Measurements from ENCODE around the gene STX2. TPM values are rescaled to one million over a fixed set of nuclear protein-coding genes. Genes with fewer than 3 reads are reported as not detected.

The STX2 gene
- total RNA-seq, 2 experiments from 2014 or later: 10.8 to 13.6 TPM

GRCh38 chr12:130839770-130840404 is 837 bp upstream of the STX2 start:
- H3K27ac Mint-ChIP-seq: peak overlapping the region; percentile 21
- no peaks in the 10 kb centered on the region for H3K36me3 Mint-ChIP-seq (ENCODE audit: low read depth)
- CTCF ChIA-PET: interaction anchor here (0.6 to 4.8 kb wide), 2 partner anchors 14 to 17 kb away, joined by 3 to 29 read pairs; no protein-coding TSS in a partner anchor
- no peaks in the 10 kb centered on the region for H3K9me3 Mint-ChIP-seq
- no peaks in the 10 kb centered on the region for H3K27me3 Mint-ChIP-seq (ENCODE audit: low read depth)
- peak overlapping the region; percentile 70 for H3K4me3 Mint-ChIP-seq
- DNase-seq: no peak
- intact Hi-C loops (cut with micrococcal nuclease): loop anchor here (1.0 to 2.0 kb wide), 2 partner anchors 21 to 31 kb away; no protein-coding TSS in a partner anchor
- peaks cover 29% of the 10 kb centered on the region for H3K4me1 Mint-ChIP-seq (ENCODE audit: low read depth)

- intact Hi-C loops (cut with micrococcal nuclease): loop anchor here (2.0 kb wide), 1 partner anchor 20 kb away; no protein-coding TSS in a partner anchor
- H3K36me3 Mint-ChIP-seq (ENCODE audit: low read depth): no peaks in the 10 kb centered on the region
- CTCF ChIA-PET: interaction anchor here (1.9 to 4.8 kb wide), 2 partner anchors 10 to 13 kb away, joined by 8 to 29 read pairs; no protein-coding TSS in a partner anchor
- H3K4me3 Mint-ChIP-seq: peak overlapping the region; percentile 78
- DNase-seq: peak; percentile 34
- H3K9me3 Mint-ChIP-seq: no peaks in the 10 kb centered on the region
- no peaks in the 10 kb centered on the region for H3K27me3 Mint-ChIP-seq (ENCODE audit: low read depth)
- no peak overlapping the region for H3K27ac Mint-ChIP-seq
- peaks cover 29% of the 10 kb centered on the region for H3K4me1 Mint-ChIP-seq (ENCODE audit: low read depth)
These were observed 633 bp downstream of the STX2 start for GRCh38 chr12:130838284-130838950.

GRCh38 chr12:130835436-130835835 is 3.6 kb downstream of the STX2 start:
- H3K27me3 Mint-ChIP-seq (ENCODE audit: low read depth): no peaks in the 10 kb centered on the region
- H3K36me3 Mint-ChIP-seq (ENCODE audit: low read depth): no peaks in the 10 kb centered on the region
- no peak overlapping the region for H3K27ac Mint-ChIP-seq
- no peaks in the 10 kb centered on the region for H3K9me3 Mint-ChIP-seq
- CTCF ChIA-PET: interaction anchor here (0.7 to 4.8 kb wide), 2 partner anchors 10 kb away, joined by 3 to 29 read pairs; no protein-coding TSS in a partner anchor
- H3K4me3 Mint-ChIP-seq: no peak overlapping the region
- DNase-seq: no peak
- intact Hi-C loops (cut with micrococcal nuclease): no loop called here
- peaks cover 34% of the 10 kb centered on the region for H3K4me1 Mint-ChIP-seq (ENCODE audit: low read depth)

- Mint-ChIP-seq H3K4me1 (ENCODE audit: low read depth) (peaks cover 32% of the 10 kb centered on the region), H3K27ac (no peak overlapping the region), H3K36me3 (ENCODE audit: low read depth) (no peaks in the 10 kb centered on the region), H3K9me3 (no peaks in the 10 kb centered on the region), H3K27me3 (ENCODE audit: low read depth) (no peaks in the 10 kb centered on the region), H3K4me3 (no peak overlapping the region)
- DNase-seq: no peak
- intact Hi-C loops (cut with micrococcal nuclease): no loop called here
- CTCF ChIA-PET: interaction anchor here (0.7 kb wide), 1 partner anchor 246 kb away, joined by 3 read pairs; no protein-coding TSS in a partner anchor
These were observed 4.0 kb downstream of the STX2 start for GRCh38 chr12:130835011-130835410.

- intact Hi-C loops (cut with micrococcal nuclease): no loop called here
- H3K4me3 Mint-ChIP-seq: no peak overlapping the region
- CTCF ChIA-PET: interaction anchor here (0.6 to 1.3 kb wide), 2 partner anchors 12 to 299 kb away, joined by 3 read pairs; no protein-coding TSS in a partner anchor
- DNase-seq: no peak
- H3K27ac Mint-ChIP-seq: no peak overlapping the region
- no peaks in the 10 kb centered on the region for H3K27me3 Mint-ChIP-seq (ENCODE audit: low read depth)
- H3K4me1 Mint-ChIP-seq (ENCODE audit: low read depth): peaks cover 19% of the 10 kb centered on the region
- no peaks in the 10 kb centered on the region for H3K36me3 Mint-ChIP-seq (ENCODE audit: low read depth)
- no peaks in the 10 kb centered on the region for H3K9me3 Mint-ChIP-seq
These were observed 6.4 kb downstream of the STX2 start for GRCh38 chr12:130832561-130833209.

- H3K27ac Mint-ChIP-seq: no peak overlapping the region
- H3K9me3 Mint-ChIP-seq: no peaks in the 10 kb centered on the region
- DNase-seq: no peak
- intact Hi-C loops (cut with micrococcal nuclease): no loop called here
- H3K27me3 Mint-ChIP-seq (ENCODE audit: low read depth): no peaks in the 10 kb centered on the region
- no peak overlapping the region for H3K4me3 Mint-ChIP-seq
- H3K4me1 Mint-ChIP-seq (ENCODE audit: low read depth): peaks cover 21% of the 10 kb centered on the region
- H3K36me3 Mint-ChIP-seq (ENCODE audit: low read depth): no peaks in the 10 kb centered on the region
- CTCF ChIA-PET: interaction anchor here (1.3 kb wide), 1 partner anchor 12 kb away, joined by 3 read pairs; no protein-coding TSS in a partner anchor
These were observed 7.1 kb downstream of the STX2 start for GRCh38 chr12:130831876-130832405.

GRCh38 chr12:130831246-130831645 is 7.8 kb downstream of the STX2 start:
- Mint-ChIP-seq H3K4me3 (no peak overlapping the region), H3K9me3 (no peaks in the 10 kb centered on the region), H3K36me3 (ENCODE audit: low read depth) (no peaks in the 10 kb centered on the region), H3K4me1 (ENCODE audit: low read depth) (peaks cover 18% of the 10 kb centered on the region), H3K27ac (no peak overlapping the region), H3K27me3 (ENCODE audit: low read depth) (no peaks in the 10 kb centered on the region)
- CTCF ChIA-PET: no interaction called here
- intact Hi-C loops (cut with micrococcal nuclease): no loop called here
- DNase-seq: no peak

- Mint-ChIP-seq H3K27ac (no peak overlapping the region), H3K4me3 (no peak overlapping the region), H3K4me1 (ENCODE audit: low read depth) (peaks cover 15% of the 10 kb centered on the region), H3K9me3 (no peaks in the 10 kb centered on the region), H3K36me3 (ENCODE audit: low read depth) (peaks cover 2% of the 10 kb centered on the region), H3K27me3 (ENCODE audit: low read depth) (no peaks in the 10 kb centered on the region)
- DNase-seq: no peak
- CTCF ChIA-PET: interaction anchor here (0.8 to 1.0 kb wide), 2 partner anchors 44 to 68 kb away, joined by 3 read pairs; no protein-coding TSS in a partner anchor
- intact Hi-C loops (cut with micrococcal nuclease): no loop called here
These were observed 8.9 kb downstream of the STX2 start for GRCh38 chr12:130830246-130830551.

GRCh38 chr12:130829391-130830245 is 9.4 kb downstream of the STX2 start:
- intact Hi-C loops (cut with micrococcal nuclease): no loop called here
- Mint-ChIP-seq H3K4me1 (ENCODE audit: low read depth) (peaks cover 15% of the 10 kb centered on the region), H3K9me3 (no peaks in the 10 kb centered on the region), H3K36me3 (ENCODE audit: low read depth) (peaks cover 2% of the 10 kb centered on the region), H3K4me3 (no peak overlapping the region), H3K27ac (no peak overlapping the region), H3K27me3 (ENCODE audit: low read depth) (no peaks in the 10 kb centered on the region)
- CTCF ChIA-PET: interaction anchor here (1.0 kb wide), 2 partner anchors 10 to 69 kb away, joined by 3 read pairs; no protein-coding TSS in a partner anchor
- no peak for DNase-seq

GRCh38 chr12:130828895-130829294 is 10.2 kb downstream of the STX2 start:
- CTCF ChIA-PET: interaction anchor here (1.0 to 1.7 kb wide), 2 partner anchors 8 to 9 kb away, joined by 3 to 8 read pairs; no protein-coding TSS in a partner anchor
- Mint-ChIP-seq H3K27me3 (ENCODE audit: low read depth) (no peaks in the 10 kb centered on the region), H3K4me3 (no peak overlapping the region), H3K36me3 (ENCODE audit: low read depth) (peaks cover 2% of the 10 kb centered on the region), H3K9me3 (no peaks in the 10 kb centered on the region), H3K27ac (no peak overlapping the region), H3K4me1 (ENCODE audit: low read depth) (peaks cover 15% of the 10 kb centered on the region)
- intact Hi-C loops (cut with micrococcal nuclease): no loop called here
- DNase-seq: no peak

- Mint-ChIP-seq H3K9me3 (no peaks in the 10 kb centered on the region), H3K36me3 (ENCODE audit: low read depth) (peaks cover 5% of the 10 kb centered on the region), H3K4me3 (no peak overlapping the region), H3K27me3 (ENCODE audit: low read depth) (no peaks in the 10 kb centered on the region), H3K27ac (no peak overlapping the region), H3K4me1 (ENCODE audit: low read depth) (peaks cover 13% of the 10 kb centered on the region)
- CTCF ChIA-PET: interaction anchor here (0.8 to 3.8 kb wide), 7 partner anchors 8 to 306 kb away, joined by 3 to 17 read pairs (median 5); no protein-coding TSS in a partner anchor
- intact Hi-C loops (cut with micrococcal nuclease): no loop called here
- DNase-seq: no peak
These were observed 11.6 kb downstream of the STX2 start for GRCh38 chr12:130827432-130827831.
